Chondrocyte (in vitro differentiated cells): ENCODE measurements around the gene CADM1. TPM values are rescaled to one million over a fixed set of nuclear protein-coding genes. Genes with fewer than 3 reads are reported as not detected.

ENCODE experiments used
- DNase-seq: peaks from one replicate; pipeline ENCODE4 v3.0.0; 2021; ENCODE audit warnings: mixed read lengths, low spot score
- H3K27ac Mint-ChIP-seq: one replicate; pipeline ENCODE4 v1.8.0; 2021; ENCODE audit warnings: mild to moderate bottlenecking, moderate library complexity, mixed read lengths; ENCODE audit not compliant: unreplicated experiment
- H3K27me3 Mint-ChIP-seq: 2 replicates; pipeline ENCODE4 v1.8.0; 2021; ENCODE audit warnings: low read depth, mixed read lengths
- H3K36me3 Mint-ChIP-seq: 2 replicates; pipeline ENCODE4 v1.8.0; 2021; ENCODE audit warnings: low read depth, mixed read lengths
- H3K4me1 Mint-ChIP-seq: 2 replicates; pipeline ENCODE4 v1.8.0; 2021; ENCODE audit warnings: low read depth, mild to moderate bottlenecking, mixed read lengths
- H3K4me3 Mint-ChIP-seq: one replicate; pipeline ENCODE4 v1.8.0; 2021; ENCODE audit warnings: mild to moderate bottlenecking, moderate library complexity, mixed read lengths; ENCODE audit not compliant: unreplicated experiment
- H3K9me3 Mint-ChIP-seq: 2 replicates; pipeline ENCODE4 v1.8.0; 2021; ENCODE audit warnings: low read depth, mixed read lengths
- total RNA-seq: library from RNA; stranded (reverse); gene quantifications from 3 replicates; pipeline ENCODE4 v1.2.1, GENCODE V29; 2021
- TF ChIP-seq, protein P1 (sequence below): fragments of 200-600 bp; sonication (generic); IDR thresholded peaks from 2 replicates; pipeline ENCODE4 v1.5.0; 2021; ENCODE audit warnings: antibody characterized with exemption, mild to moderate bottlenecking, moderate library complexity

CADM1 gene
- total RNA-seq, 1 donor from 2014 or later: 29.0 TPM

- H3K4me1 Mint-ChIP-seq: peaks cover 7% of the 10 kb centered on the region
- no peaks in the 10 kb centered on the region for H3K9me3 Mint-ChIP-seq
- no peak overlapping the region for H3K4me3 Mint-ChIP-seq
- DNase-seq: no peak
- no peaks in the 10 kb centered on the region for H3K27me3 Mint-ChIP-seq
- no peaks in the 10 kb centered on the region for H3K36me3 Mint-ChIP-seq
- TF ChIP-seq, protein P1, sequence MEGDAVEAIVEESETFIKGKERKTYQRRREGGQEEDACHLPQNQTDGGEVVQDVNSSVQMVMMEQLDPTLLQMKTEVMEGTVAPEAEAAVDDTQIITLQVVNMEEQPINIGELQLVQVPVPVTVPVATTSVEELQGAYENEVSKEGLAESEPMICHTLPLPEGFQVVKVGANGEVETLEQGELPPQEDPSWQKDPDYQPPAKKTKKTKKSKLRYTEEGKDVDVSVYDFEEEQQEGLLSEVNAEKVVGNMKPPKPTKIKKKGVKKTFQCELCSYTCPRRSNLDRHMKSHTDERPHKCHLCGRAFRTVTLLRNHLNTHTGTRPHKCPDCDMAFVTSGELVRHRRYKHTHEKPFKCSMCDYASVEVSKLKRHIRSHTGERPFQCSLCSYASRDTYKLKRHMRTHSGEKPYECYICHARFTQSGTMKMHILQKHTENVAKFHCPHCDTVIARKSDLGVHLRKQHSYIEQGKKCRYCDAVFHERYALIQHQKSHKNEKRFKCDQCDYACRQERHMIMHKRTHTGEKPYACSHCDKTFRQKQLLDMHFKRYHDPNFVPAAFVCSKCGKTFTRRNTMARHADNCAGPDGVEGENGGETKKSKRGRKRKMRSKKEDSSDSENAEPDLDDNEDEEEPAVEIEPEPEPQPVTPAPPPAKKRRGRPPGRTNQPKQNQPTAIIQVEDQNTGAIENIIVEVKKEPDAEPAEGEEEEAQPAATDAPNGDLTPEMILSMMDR: no peak
- H3K27ac Mint-ChIP-seq: no peak overlapping the region
Observed at GRCh38 chr11:115322553-115323203, 181.5 kb downstream of the CADM1 start.

GRCh38 chr11:115321605-115322289, 182.5 kb downstream of the CADM1 start:
- peaks cover 7% of the 10 kb centered on the region for H3K4me1 Mint-ChIP-seq
- no peaks in the 10 kb centered on the region for H3K36me3 Mint-ChIP-seq
- TF ChIP-seq, protein P1: no peak
- no peak for DNase-seq
- no peaks in the 10 kb centered on the region for H3K27me3 Mint-ChIP-seq
- no peak overlapping the region for H3K27ac Mint-ChIP-seq
- no peak overlapping the region for H3K4me3 Mint-ChIP-seq
- H3K9me3 Mint-ChIP-seq: no peaks in the 10 kb centered on the region

- Mint-ChIP-seq H3K4me3 (no peak overlapping the region), H3K27ac (no peak overlapping the region), H3K4me1 (peaks cover 14% of the 10 kb centered on the region)
Observed at GRCh38 chr11:115317277-115318185, 186.7 kb downstream of the CADM1 start.

DNA sequence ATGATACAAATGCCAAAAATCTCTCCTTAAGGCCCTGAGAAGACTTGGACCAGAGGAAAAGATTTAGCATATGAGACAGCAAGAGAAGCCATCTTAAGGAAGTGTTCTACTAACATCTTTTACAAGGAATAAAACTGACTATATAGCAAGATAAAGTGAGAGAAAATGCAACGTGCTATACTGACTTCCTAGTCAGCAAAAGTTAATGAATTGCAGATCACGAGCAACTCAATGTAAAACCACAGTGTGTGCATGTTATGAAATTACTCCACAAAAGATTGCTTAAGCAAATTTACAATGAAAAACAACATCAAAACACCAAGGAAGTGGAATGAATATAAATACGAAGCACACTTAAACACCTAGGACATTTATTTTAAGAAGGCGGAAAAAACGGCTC, 187.5 kb downstream of the CADM1 start:
- no peak for DNase-seq
- TF ChIP-seq, protein P1: no peak
- peaks cover 18% of the 10 kb centered on the region for H3K4me1 Mint-ChIP-seq
- H3K27ac Mint-ChIP-seq: no peak overlapping the region
- H3K4me3 Mint-ChIP-seq: no peak overlapping the region
- no peaks in the 10 kb centered on the region for H3K9me3 Mint-ChIP-seq
- no peaks in the 10 kb centered on the region for H3K36me3 Mint-ChIP-seq
- H3K27me3 Mint-ChIP-seq: no peaks in the 10 kb centered on the region

More at GRCh38 chr11:115317277-115318185, 186.7 kb downstream of the CADM1 start:
- no peaks in the 10 kb centered on the region for H3K36me3 Mint-ChIP-seq
- TF ChIP-seq, protein P1: no peak
- no peaks in the 10 kb centered on the region for H3K9me3 Mint-ChIP-seq
- no peaks in the 10 kb centered on the region for H3K27me3 Mint-ChIP-seq
- no peak for DNase-seq

- TF ChIP-seq, protein P1: no peak
- H3K27me3 Mint-ChIP-seq: no peaks in the 10 kb centered on the region
- no peak overlapping the region for H3K4me3 Mint-ChIP-seq
- peaks cover 20% of the 10 kb centered on the region for H3K4me1 Mint-ChIP-seq
- no peak for DNase-seq
- no peaks in the 10 kb centered on the region for H3K36me3 Mint-ChIP-seq
- H3K9me3 Mint-ChIP-seq: no peaks in the 10 kb centered on the region
- H3K27ac Mint-ChIP-seq: no peak overlapping the region
Observed at GRCh38 chr11:115314330-115314920, 189.8 kb downstream of the CADM1 start.
